OCI-LY1 (cell line): ENCODE measurements around the gene HOTAIR.
A peak's percentile ranks its signal among the peaks of the same experiment; 100 is the strongest.

Experiments used
- H2AFZ ChIP-seq: fragments of 200-600 bp; sonication (generic), shearing (Covaris generic); 2 replicates; pipeline ENCODE4 v1.6.0; 2014; ENCODE audit warnings: antibody characterized with exemption, mild to moderate bottlenecking, low read length
- H3F3A ChIP-seq: fragments of 200-600 bp; sonication (generic), shearing (Covaris generic); 2 replicates; pipeline ENCODE4 v1.6.0; 2014; ENCODE audit warnings: mild to moderate bottlenecking, antibody characterized with exemption, low read length, moderate library complexity; ENCODE audit not compliant: insufficient read depth
- H3K27ac ChIP-seq: fragments of 200-600 bp; sonication (generic); 2 replicates; pipeline ENCODE4 v1.5.1; 2014; ENCODE audit warnings: low read length, mixed run types, mild to moderate bottlenecking, low read depth; ENCODE audit not compliant: poor library complexity, severe bottlenecking
- H3K27me3 ChIP-seq: fragments of 200-600 bp; sonication (generic); 2 replicates; pipeline ENCODE4 v1.6.0; 2014; ENCODE audit warnings: antibody characterized with exemption, mild to moderate bottlenecking, low read length, moderate library complexity; ENCODE audit not compliant: insufficient read depth
- H3K36me3 ChIP-seq: fragments of 200-600 bp; sonication (generic); 2 replicates; pipeline ENCODE4 v1.6.1; 2014; ENCODE audit warnings: mild to moderate bottlenecking, antibody characterized with exemption, low read length, moderate library complexity, mixed read lengths; ENCODE audit not compliant: insufficient read depth
- H3K4me1 ChIP-seq: fragments of 200-600 bp; sonication (generic); 2 replicates; pipeline ENCODE4 v1.5.1; 2014; ENCODE audit warnings: mild to moderate bottlenecking, low read length, moderate library complexity; ENCODE audit not compliant: insufficient read depth, severe bottlenecking
- H3K4me2 ChIP-seq: fragments of 200-600 bp; sonication (generic), shearing (Covaris generic); 2 replicates; pipeline ENCODE4 v1.6.1; 2014; ENCODE audit warnings: low read length
- H3K4me3 ChIP-seq: fragments of 200-600 bp; sonication (generic); 2 replicates; pipeline ENCODE4 v1.5.1; 2014; ENCODE audit warnings: low read length, low read depth, mild to moderate bottlenecking, mixed read lengths; ENCODE audit not compliant: poor library complexity, severe bottlenecking
- H3K79me2 ChIP-seq: fragments of 200-600 bp; shearing (Covaris generic); 2 replicates; pipeline ENCODE4 v1.6.1; 2016; ENCODE audit warnings: mixed run types, low read length, mixed read lengths; ENCODE audit not compliant: insufficient read depth
- H3K9ac ChIP-seq: fragments of 200-600 bp; sonication (generic), shearing (Covaris generic); 2 replicates; pipeline ENCODE4 v1.6.1; 2014; ENCODE audit warnings: mild to moderate bottlenecking, low read length, mixed read lengths
- H3K9me2 ChIP-seq: fragments of 200-600 bp; sonication (generic), shearing (Covaris generic); 2 replicates; pipeline ENCODE4 v1.6.1; 2014; ENCODE audit warnings: low read depth, mild to moderate bottlenecking, low read length, mixed read lengths
- H3K9me3 ChIP-seq: fragments of 200-600 bp; shearing (Covaris generic); 2 replicates; pipeline ENCODE4 v1.6.1; 2014; ENCODE audit warnings: low read length, mixed read lengths
- H4K20me1 ChIP-seq: fragments of 200-600 bp; sonication (generic), shearing (Covaris generic); 2 replicates; pipeline ENCODE4 v1.6.0; 2016; ENCODE audit warnings: mild to moderate bottlenecking, low read length; ENCODE audit not compliant: insufficient read depth
- EZH2 ChIP-seq: fragments of 200-600 bp; sonication (generic), shearing (Covaris generic); IDR thresholded peaks from 2 replicates; pipeline ENCODE4 v1.8.0; 2017; ENCODE audit warnings: borderline replicate concordance, mixed run types, mild to moderate bottlenecking, antibody characterized with exemption, low read length, moderate library complexity, mixed read lengths
- TF ChIP-seq, protein P1 (sequence below): fragments of 200-600 bp; sonication (generic), shearing (Covaris generic); IDR thresholded peaks from 2 replicates; pipeline ENCODE4 v1.5.1; 2017; ENCODE audit warnings: mild to moderate bottlenecking, antibody characterized with exemption, low read length, moderate library complexity, mixed read lengths

Gene HOTAIR

DNA sequence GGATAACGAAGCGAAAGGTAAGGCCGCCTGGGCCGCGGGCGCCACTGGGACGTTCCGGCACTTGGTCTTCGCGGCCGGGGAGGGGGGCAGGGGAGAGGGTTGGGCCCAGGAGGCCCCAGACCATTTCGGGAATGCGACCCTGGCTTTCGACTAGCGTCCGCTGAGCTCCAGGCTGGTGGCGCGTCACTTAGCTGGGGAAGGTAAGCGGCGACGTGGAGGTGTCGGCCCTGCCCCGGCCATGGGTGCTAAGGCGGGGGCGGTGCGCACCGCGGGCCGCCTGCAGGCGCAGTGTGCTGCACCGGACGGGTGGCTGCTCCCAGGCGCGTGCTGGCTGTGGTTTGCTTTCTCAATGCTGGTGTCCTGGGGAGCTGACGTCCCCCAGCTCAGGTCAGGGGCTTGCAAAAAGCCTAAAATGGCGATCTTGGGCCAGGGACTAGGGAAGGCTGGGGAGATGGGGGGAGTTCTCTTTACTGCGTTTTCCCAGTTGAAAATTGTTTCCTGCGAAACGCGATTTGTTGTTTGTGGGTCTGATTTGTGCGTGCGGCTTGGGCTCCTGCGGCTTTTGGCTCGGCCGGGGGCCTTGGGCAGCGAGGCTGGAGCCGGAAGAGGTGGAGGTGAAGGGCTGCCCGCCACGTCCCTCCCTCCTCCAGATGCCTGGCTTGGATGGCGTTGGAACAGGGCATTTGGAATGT lies 11.4 kb upstream of the HOTAIR start:
- Histone ChIP-seq H3K9me3 (no peaks in the 10 kb centered on the region), H3K9ac (no peak overlapping the region), H3K79me2 (no peaks in the 10 kb centered on the region), H3K4me1 (peaks cover 7% of the 10 kb centered on the region), H3K4me2 (no peak overlapping the region), H3K27ac (no peak overlapping the region), H4K20me1 (no peaks in the 10 kb centered on the region), H2AFZ (no peak overlapping the region), H3K4me3 (no peak overlapping the region), H3K36me3 (no peaks in the 10 kb centered on the region), H3K27me3 (peaks cover 6% of the 10 kb centered on the region), H3F3A (no peaks in the 10 kb centered on the region), H3K9me2 (no peaks in the 10 kb centered on the region)
- no peak for TF ChIP-seq EZH2
- TF ChIP-seq, protein P1, sequence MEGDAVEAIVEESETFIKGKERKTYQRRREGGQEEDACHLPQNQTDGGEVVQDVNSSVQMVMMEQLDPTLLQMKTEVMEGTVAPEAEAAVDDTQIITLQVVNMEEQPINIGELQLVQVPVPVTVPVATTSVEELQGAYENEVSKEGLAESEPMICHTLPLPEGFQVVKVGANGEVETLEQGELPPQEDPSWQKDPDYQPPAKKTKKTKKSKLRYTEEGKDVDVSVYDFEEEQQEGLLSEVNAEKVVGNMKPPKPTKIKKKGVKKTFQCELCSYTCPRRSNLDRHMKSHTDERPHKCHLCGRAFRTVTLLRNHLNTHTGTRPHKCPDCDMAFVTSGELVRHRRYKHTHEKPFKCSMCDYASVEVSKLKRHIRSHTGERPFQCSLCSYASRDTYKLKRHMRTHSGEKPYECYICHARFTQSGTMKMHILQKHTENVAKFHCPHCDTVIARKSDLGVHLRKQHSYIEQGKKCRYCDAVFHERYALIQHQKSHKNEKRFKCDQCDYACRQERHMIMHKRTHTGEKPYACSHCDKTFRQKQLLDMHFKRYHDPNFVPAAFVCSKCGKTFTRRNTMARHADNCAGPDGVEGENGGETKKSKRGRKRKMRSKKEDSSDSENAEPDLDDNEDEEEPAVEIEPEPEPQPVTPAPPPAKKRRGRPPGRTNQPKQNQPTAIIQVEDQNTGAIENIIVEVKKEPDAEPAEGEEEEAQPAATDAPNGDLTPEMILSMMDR: no peak

DNA sequence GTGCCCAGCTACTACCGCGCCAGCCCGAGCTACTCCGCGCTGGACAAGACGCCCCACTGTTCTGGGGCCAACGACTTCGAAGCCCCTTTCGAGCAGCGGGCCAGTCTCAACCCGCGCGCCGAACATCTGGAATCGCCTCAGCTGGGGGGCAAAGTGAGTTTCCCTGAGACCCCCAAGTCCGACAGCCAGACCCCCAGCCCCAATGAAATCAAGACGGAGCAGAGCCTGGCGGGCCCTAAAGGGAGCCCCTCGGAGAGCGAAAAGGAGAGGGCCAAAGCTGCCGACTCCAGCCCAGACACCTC lies 10.9 kb upstream of the HOTAIR start:
- H2AFZ ChIP-seq: no peak overlapping the region
- H3K27ac ChIP-seq: no peak overlapping the region
- no peak overlapping the region for H3K4me2 ChIP-seq
- no peaks in the 10 kb centered on the region for H3K9me2 ChIP-seq
- no peaks in the 10 kb centered on the region for H4K20me1 ChIP-seq
- H3F3A ChIP-seq: no peaks in the 10 kb centered on the region
- H3K4me1 ChIP-seq: peaks cover 7% of the 10 kb centered on the region
- TF ChIP-seq EZH2: no peak
- TF ChIP-seq, protein P1: no peak
- no peaks in the 10 kb centered on the region for H3K9me3 ChIP-seq
- H3K79me2 ChIP-seq: no peaks in the 10 kb centered on the region
- no peaks in the 10 kb centered on the region for H3K36me3 ChIP-seq
- peaks cover 6% of the 10 kb centered on the region for H3K27me3 ChIP-seq
- H3K4me3 ChIP-seq: no peak overlapping the region
- no peak overlapping the region for H3K9ac ChIP-seq

DNA sequence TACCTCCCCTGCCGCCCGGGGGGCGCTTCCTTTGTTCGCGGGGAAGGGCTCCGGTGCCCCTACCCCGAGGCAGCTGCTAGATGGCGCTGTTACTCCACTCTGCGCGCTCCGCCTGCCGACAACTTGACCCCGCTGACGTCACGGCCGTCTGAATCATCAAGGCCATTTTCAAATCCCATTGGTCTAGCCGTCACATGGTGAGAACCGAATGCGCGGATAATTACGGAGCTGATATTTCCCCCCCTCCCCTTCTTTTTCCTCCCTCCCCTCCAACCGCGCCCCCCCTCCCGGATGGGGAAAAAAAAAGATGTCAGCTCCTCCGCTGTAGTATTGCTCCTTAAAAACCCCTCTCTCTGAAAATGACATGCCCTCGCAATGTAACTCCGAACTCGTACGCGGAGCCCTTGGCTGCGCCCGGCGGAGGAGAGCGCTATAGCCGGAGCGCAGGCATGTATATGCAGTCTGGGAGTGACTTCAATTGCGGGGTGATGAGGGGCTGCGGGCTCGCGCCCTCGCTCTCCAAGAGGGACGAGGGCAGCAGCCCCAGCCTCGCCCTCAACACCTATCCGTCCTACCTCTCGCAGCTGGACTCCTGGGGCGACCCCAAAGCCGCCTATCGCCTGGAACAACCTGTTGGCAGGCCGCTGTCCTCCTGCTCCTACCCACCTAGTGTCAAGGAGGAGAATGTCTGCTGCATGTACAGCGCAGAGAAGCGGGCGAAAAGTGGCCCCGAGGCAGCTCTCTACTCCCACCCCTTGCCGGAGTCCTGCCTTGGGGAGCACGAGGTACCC lies 10.3 kb upstream of the HOTAIR start, which contains the start of gene HOXC10:
HOXC10 (plus strand) TSS at position 246 of the 791 bp plus-strand sequence; CDS start at position 360, 114 bp downstream.
- no peaks in the 10 kb centered on the region for H3K79me2 ChIP-seq
- H3K9me2 ChIP-seq: no peaks in the 10 kb centered on the region
- H2AFZ ChIP-seq: no peak within 1 kb of the TSS
- H3K4me2 ChIP-seq: peak within 1 kb of the TSS; percentile 41
- H3K36me3 ChIP-seq: no peaks in the 10 kb centered on the region
- no peaks in the 10 kb centered on the region for H3F3A ChIP-seq
- H3K4me1 ChIP-seq: peaks cover 7% of the 10 kb centered on the region
- no peaks in the 10 kb centered on the region for H4K20me1 ChIP-seq
- TF ChIP-seq, protein P1: peak; percentile 73
- no peak for TF ChIP-seq EZH2
- no peaks in the 10 kb centered on the region for H3K9me3 ChIP-seq
- H3K4me3 ChIP-seq: no peak within 1 kb of the TSS
- peaks cover 6% of the 10 kb centered on the region for H3K27me3 ChIP-seq
- H3K27ac ChIP-seq: no peak within 1 kb of the TSS
- H3K9ac ChIP-seq: no peak within 1 kb of the TSS
